MM.1S (cell line): ENCODE measurements around the gene DPP10.

ENCODE experiments used
- CTCF ChIP-seq: fragments of 300-600 bp; sonication (generic); IDR thresholded peaks from 2 replicates; pipeline ENCODE4 v1.5.1; 2016; ENCODE audit warnings: antibody characterized with exemption, low read length, mixed read lengths
- EZH2phosphoT487 ChIP-seq: fragments of 300-600 bp; sonication (generic); IDR thresholded peaks from 2 replicates; pipeline ENCODE4 v1.6.1; 2018; ENCODE audit warnings: antibody characterized with exemption, low read length

- TF ChIP-seq CTCF (no peak), EZH2phosphoT487 (no peak)
Measured at GRCh38 chr2:114461116-114461515, 18.7 kb downstream of the DPP10 start.
